Keratinocyte (primary cell): ENCODE results near the gene RALY. TPM values are rescaled to one million over a fixed set of nuclear protein-coding genes. Genes with fewer than 3 reads are reported as not detected.

Experiments
- DNase-seq: peaks from one replicate; pipeline ENCODE4 v3.0.0-alpha.2; 2011; ENCODE audit warnings: low read depth, missing footprints, low spot score
- FAIRE-seq: peaks from 2 replicates; lab custom pipeline; 2011; peaks lifted over from hg19 to GRCh38; lab: Jason Lieb, UNC
- H2AFZ ChIP-seq: 2 replicates; pipeline ENCODE4 v1.6.0; 2012; ENCODE audit warnings: low read length, control low read depth, inconsistent platforms; ENCODE audit not compliant: control insufficient read depth
- H3K27ac ChIP-seq: 2 replicates; pipeline ENCODE4 v1.5.1; 2011; ENCODE audit warnings: low read length; ENCODE audit not compliant: control insufficient read depth, insufficient read depth
- H3K27me3 ChIP-seq: 3 replicates; pipeline ENCODE4 v1.6.0; 2011; ENCODE audit warnings: low read length; ENCODE audit not compliant: control insufficient read depth, insufficient read depth; ENCODE audit errors: extremely low read depth
- H3K36me3 ChIP-seq, 2 experiments: 2 replicates in 1 of 2; 3 replicates in 1 of 2; pipeline ENCODE4 v1.5.1; 2011; ENCODE audit warnings: low read length in 2 of 2, mild to moderate bottlenecking in 1 of 2; ENCODE audit not compliant: control insufficient read depth in 2 of 2, insufficient read depth in 2 of 2; ENCODE audit errors: extremely low read depth in 1 of 2
- H3K4me1 ChIP-seq: 3 replicates; pipeline ENCODE4 v1.5.1; 2011; ENCODE audit warnings: low read length; ENCODE audit not compliant: control insufficient read depth, insufficient read depth; ENCODE audit errors: extremely low read depth
- H3K4me2 ChIP-seq: 3 replicates; pipeline ENCODE4 v1.6.0; 2011; ENCODE audit warnings: low read depth, low read length; ENCODE audit not compliant: control insufficient read depth, insufficient read depth; ENCODE audit errors: extremely low read depth
- H3K4me3 ChIP-seq, 3 experiments: fragments of 200-600 bp in 1 of 3; sonication (generic) in 1 of 3; 2 replicates in 2 of 3; 3 replicates in 1 of 3; pipeline ENCODE4 v1.5.1; 2011 to 2016; ENCODE audit warnings: low read length in 3 of 3, mild to moderate bottlenecking in 3 of 3, control low read depth in 2 of 3, inconsistent platforms in 1 of 3, low read depth in 1 of 3, mixed read lengths in 1 of 3, mixed run types in 1 of 3, moderate library complexity in 1 of 3; ENCODE audit not compliant: control insufficient read depth in 2 of 3, insufficient read depth in 2 of 3; ENCODE audit errors: extremely low read depth in 1 of 3
- H3K79me2 ChIP-seq: 2 replicates; pipeline ENCODE4 v1.6.0; 2012; ENCODE audit warnings: low read length; ENCODE audit not compliant: control insufficient read depth, insufficient read depth
- H3K9ac ChIP-seq: 3 replicates; pipeline ENCODE4 v1.6.0; 2011; ENCODE audit warnings: low read length; ENCODE audit not compliant: control insufficient read depth, insufficient read depth; ENCODE audit errors: extremely low read depth
- H3K9me1 ChIP-seq: 3 replicates; pipeline ENCODE4 v1.6.0; 2011; ENCODE audit warnings: low read length; ENCODE audit not compliant: control insufficient read depth, insufficient read depth; ENCODE audit errors: extremely low read depth
- H3K9me3 ChIP-seq: 2 replicates; pipeline ENCODE4 v1.5.1; 2012; ENCODE audit warnings: low read depth, low read length; ENCODE audit not compliant: control insufficient read depth
- H4K20me1 ChIP-seq: 3 replicates; pipeline ENCODE4 v1.6.0; 2011; ENCODE audit warnings: low read length; ENCODE audit not compliant: control insufficient read depth, insufficient read depth; ENCODE audit errors: extremely low read depth
- EZH2 ChIP-seq: IDR thresholded peaks from one replicate; pipeline ENCODE4 v1.6.1; 2012; ENCODE audit warnings: inconsistent platforms, mild to moderate bottlenecking, low read length, moderate library complexity
- dilution Hi-C: fragments of 300-500 bp; cut with MboI; formaldehyde crosslinking; loops from one replicate; pipeline ENCODE4 v1.7.0; 2020; ENCODE audit warnings: low sequenced_read_pairs; ENCODE audit not compliant: extremely low pct_ligation_motif_present
- polyA plus RNA-seq, 5 experiments: library from polyadenylated mRNA; depleted of rRNA in 3 of 5; stranded (reverse) in 3 of 5; stranded (forward) in 1 of 5; unstranded in 1 of 5; fragments of >200 nt; gene quantifications; 1 replicate in 1 of 5; 2 replicates in 3 of 5; 3 replicates in 1 of 5; pipeline versions ENCODE4 v1.2.1 to v1.2.3, GENCODE V29; 2011 to 2012; ENCODE audit warnings: missing spikeins in 2 of 5, low read depth in 1 of 5, low replicate concordance in 1 of 5
- TF ChIP-seq, protein P1 (sequence below), 3 experiments: IDR thresholded peaks in 1 of 3; conservative IDR thresholded peaks in 1 of 3; optimal IDR thresholded peaks in 1 of 3; 2 replicates in 2 of 3; 3 replicates in 1 of 3; pipeline versions ENCODE3 to v1.5.1; 2011; ENCODE audit warnings: low read length in 3 of 3, mild to moderate bottlenecking in 3 of 3, moderate library complexity in 2 of 3, control low read depth in 1 of 3, inconsistent platforms in 1 of 3; ENCODE audit not compliant: insufficient read depth in 2 of 3; ENCODE audit errors: extremely low read depth in 1 of 3

Gene RALY
- polyA plus RNA-seq, 1 donor (not counting 4 experiments of a cell fraction or from before 2014, with no cell fraction given): 118 TPM

DNA sequence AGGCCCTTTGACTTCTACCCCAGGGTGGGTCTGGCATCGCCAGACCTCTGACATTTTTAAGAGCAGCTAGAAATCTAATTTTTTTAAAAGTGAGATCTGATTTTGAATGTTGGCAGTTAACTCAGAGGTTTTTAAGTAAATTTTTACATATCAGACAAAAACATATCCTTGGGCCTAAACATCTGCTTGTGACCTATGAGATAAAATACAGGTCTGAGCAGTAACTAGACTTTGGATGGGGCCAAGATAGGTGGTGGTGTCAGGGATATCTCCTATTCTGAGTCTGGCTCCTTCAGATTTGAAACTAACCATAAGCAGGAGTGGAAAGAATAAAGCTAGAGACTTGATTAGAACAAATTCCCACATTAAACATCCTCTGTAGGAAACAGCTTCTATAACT, 17.6 kb downstream of the RALY start:
- H4K20me1 ChIP-seq: peaks cover 35% of the 10 kb centered on the region
- FAIRE-seq: no peak
- no peak overlapping the region for H3K4me2 ChIP-seq
- H3K4me3 ChIP-seq: no peak overlapping the region
- no peaks in the 10 kb centered on the region for H3K9me3 ChIP-seq
- peaks cover 93% of the 10 kb centered on the region for H3K79me2 ChIP-seq
- no peak overlapping the region for H3K27ac ChIP-seq
- H3K9ac ChIP-seq: no peak overlapping the region
- no peak overlapping the region for H2AFZ ChIP-seq
- no peaks in the 10 kb centered on the region for H3K27me3 ChIP-seq
- peaks cover 10% of the 10 kb centered on the region for H3K9me1 ChIP-seq
- dilution Hi-C loops: no loop called here
- no peak for DNase-seq
- peaks cover 0 to 4% of the 10 kb centered on the region in 2 experiments for H3K36me3 ChIP-seq
- peaks cover 20% of the 10 kb centered on the region for H3K4me1 ChIP-seq
- TF ChIP-seq, protein P1, sequence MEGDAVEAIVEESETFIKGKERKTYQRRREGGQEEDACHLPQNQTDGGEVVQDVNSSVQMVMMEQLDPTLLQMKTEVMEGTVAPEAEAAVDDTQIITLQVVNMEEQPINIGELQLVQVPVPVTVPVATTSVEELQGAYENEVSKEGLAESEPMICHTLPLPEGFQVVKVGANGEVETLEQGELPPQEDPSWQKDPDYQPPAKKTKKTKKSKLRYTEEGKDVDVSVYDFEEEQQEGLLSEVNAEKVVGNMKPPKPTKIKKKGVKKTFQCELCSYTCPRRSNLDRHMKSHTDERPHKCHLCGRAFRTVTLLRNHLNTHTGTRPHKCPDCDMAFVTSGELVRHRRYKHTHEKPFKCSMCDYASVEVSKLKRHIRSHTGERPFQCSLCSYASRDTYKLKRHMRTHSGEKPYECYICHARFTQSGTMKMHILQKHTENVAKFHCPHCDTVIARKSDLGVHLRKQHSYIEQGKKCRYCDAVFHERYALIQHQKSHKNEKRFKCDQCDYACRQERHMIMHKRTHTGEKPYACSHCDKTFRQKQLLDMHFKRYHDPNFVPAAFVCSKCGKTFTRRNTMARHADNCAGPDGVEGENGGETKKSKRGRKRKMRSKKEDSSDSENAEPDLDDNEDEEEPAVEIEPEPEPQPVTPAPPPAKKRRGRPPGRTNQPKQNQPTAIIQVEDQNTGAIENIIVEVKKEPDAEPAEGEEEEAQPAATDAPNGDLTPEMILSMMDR (optimal IDR thresholded peaks at IDR 0.05 in 1 of 3, IDR thresholded peaks at IDR 0.05 in 1 of 3, conservative IDR thresholded peaks at IDR 0.05 in 1 of 3; ENCODE audit: extremely low read depth in 1 of 3, insufficient read depth in 2 of 3, low read length in 3 of 3): no peak
- TF ChIP-seq EZH2: no peak

DNA sequence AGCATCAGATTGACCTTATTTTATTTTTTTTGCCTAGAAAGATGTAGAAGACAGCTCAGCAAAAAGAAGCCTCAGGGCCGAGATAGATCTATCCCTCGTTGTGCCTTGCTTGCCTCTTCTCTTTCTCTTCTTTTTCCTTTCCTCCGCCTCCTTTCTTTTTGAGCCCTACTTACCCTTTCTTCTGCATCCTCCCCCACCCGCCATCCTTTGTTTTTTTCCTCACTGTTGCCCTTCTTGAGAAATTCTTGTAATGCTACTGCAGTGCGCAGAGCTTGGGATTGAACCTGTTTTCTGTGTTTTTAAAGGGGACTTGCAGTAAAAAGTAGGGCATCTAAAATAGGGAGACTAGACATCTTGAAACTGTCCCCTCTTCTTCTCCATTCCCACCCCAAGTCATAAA, 18.6 kb downstream of the RALY start:
- no peak for DNase-seq
- H3K4me1 ChIP-seq: peaks cover 31% of the 10 kb centered on the region
- H2AFZ ChIP-seq: no peak overlapping the region
- H3K9me3 ChIP-seq: no peaks in the 10 kb centered on the region
- no peaks in the 10 kb centered on the region for H3K36me3 ChIP-seq
- no peak overlapping the region for H3K27ac ChIP-seq
- no peak for FAIRE-seq
- H3K9ac ChIP-seq: no peak overlapping the region
- peaks cover 40% of the 10 kb centered on the region for H4K20me1 ChIP-seq
- dilution Hi-C loops: no loop called here
- H3K79me2 ChIP-seq: peaks cover 91% of the 10 kb centered on the region
- H3K4me2 ChIP-seq: no peak overlapping the region
- TF ChIP-seq EZH2: no peak
- TF ChIP-seq, protein P1 (optimal IDR thresholded peaks at IDR 0.05 in 1 of 3, IDR thresholded peaks at IDR 0.05 in 1 of 3, conservative IDR thresholded peaks at IDR 0.05 in 1 of 3; ENCODE audit: extremely low read depth in 1 of 3, insufficient read depth in 2 of 3, low read length in 3 of 3): no peak
- no peaks in the 10 kb centered on the region for H3K27me3 ChIP-seq
- H3K4me3 ChIP-seq: no peak overlapping the region
- peaks cover 13% of the 10 kb centered on the region for H3K9me1 ChIP-seq
